ENCODE results near the gene PACSIN2. TPM values are rescaled to one million over a fixed set of nuclear protein-coding genes. Genes with fewer than 3 reads are reported as not detected.

The PACSIN2 gene
- total and polyA plus RNA-seq, 2 experiments from 2014 or later, result 23.5 to 57.3 TPM

- Histone ChIP-seq H3K36me3 (ENCODE audit: insufficient read depth) (no peaks in the 10 kb centered on the region), H3K27ac (ENCODE audit: low read depth) (no peak overlapping the region), H3K27me3 (ENCODE audit: insufficient read depth) (no peaks in the 10 kb centered on the region), H3K4me3 (no peak overlapping the region), H3F3A (replicated peaks; ENCODE audit: low read depth) (peaks cover 6% of the 10 kb centered on the region; the same call in 1 of the 2 replicates), H2AFZ (no peak overlapping the region), H3K4me1 (ENCODE audit: insufficient read depth) (peaks cover 30% of the 10 kb centered on the region), H3K79me2 (replicated peaks; ENCODE audit: insufficient read depth) (peaks cover 100% of the 10 kb centered on the region), H4K20me1 (replicated peaks; ENCODE audit: insufficient read depth) (peaks cover 57% of the 10 kb centered on the region), H3K9me2 (ENCODE audit: insufficient read depth) (no peaks in the 10 kb centered on the region), H3K4me2 (no peak overlapping the region)
- ATAC-seq, result no peak
- DNase-seq (ENCODE audit: low spot score), result no peak
- H3K36me3 Mint-ChIP-seq (ENCODE audit: low read depth), result peaks cover 8% of the 10 kb centered on the region; the same call in 2 of the 3 replicates
- H3K27me3 Mint-ChIP-seq (ENCODE audit: insufficient read depth, low read depth, poor library complexity), result peaks cover 2% of the 10 kb centered on the region
- no peak for TF ChIP-seq STAT1 (IDR thresholded peaks at IDR 0.05; ENCODE audit: unreplicated experiment)
- TF ChIP-seq, protein P1, sequence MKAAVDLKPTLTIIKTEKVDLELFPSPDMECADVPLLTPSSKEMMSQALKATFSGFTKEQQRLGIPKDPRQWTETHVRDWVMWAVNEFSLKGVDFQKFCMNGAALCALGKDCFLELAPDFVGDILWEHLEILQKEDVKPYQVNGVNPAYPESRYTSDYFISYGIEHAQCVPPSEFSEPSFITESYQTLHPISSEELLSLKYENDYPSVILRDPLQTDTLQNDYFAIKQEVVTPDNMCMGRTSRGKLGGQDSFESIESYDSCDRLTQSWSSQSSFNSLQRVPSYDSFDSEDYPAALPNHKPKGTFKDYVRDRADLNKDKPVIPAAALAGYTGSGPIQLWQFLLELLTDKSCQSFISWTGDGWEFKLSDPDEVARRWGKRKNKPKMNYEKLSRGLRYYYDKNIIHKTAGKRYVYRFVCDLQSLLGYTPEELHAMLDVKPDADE (IDR thresholded peaks at IDR 0.05), result no peak
- TF ChIP-seq ZNF331 (CRISPR knock-in tag; IDR thresholded peaks at IDR 0.05; ENCODE audit: low read depth), result no peak
- TF ChIP-seq EZH2 (IDR thresholded peaks at IDR 0.05; ENCODE audit: low read depth, unreplicated experiment), result no peak
- no peak for TF ChIP-seq POLR2AphosphoS5 (IDR thresholded peaks at IDR 0.05; ENCODE audit: low read depth)
- TF ChIP-seq CREB1 (CRISPR knock-in tag; IDR thresholded peaks at IDR 0.05; ENCODE audit: low read depth), result no peak
- TF ChIP-seq NANOG (IDR thresholded peaks at IDR 0.05; ENCODE audit: borderline replicate concordance), result no peak
- TF ChIP-seq JUNB (IDR thresholded peaks at IDR 0.05; ENCODE audit: unreplicated experiment), result no peak
- no peak for TF ChIP-seq EZH2phosphoT487 (IDR thresholded peaks at IDR 0.05; ENCODE audit: unreplicated experiment)
- TF ChIP-seq ZNF114 (CRISPR knock-in tag; IDR thresholded peaks at IDR 0.05), result no peak
- no peak for TF ChIP-seq CTCF (conservative IDR thresholded peaks at IDR 0.05; ENCODE audit: low read depth in 2 of 2)
- TF ChIP-seq, protein P2, sequence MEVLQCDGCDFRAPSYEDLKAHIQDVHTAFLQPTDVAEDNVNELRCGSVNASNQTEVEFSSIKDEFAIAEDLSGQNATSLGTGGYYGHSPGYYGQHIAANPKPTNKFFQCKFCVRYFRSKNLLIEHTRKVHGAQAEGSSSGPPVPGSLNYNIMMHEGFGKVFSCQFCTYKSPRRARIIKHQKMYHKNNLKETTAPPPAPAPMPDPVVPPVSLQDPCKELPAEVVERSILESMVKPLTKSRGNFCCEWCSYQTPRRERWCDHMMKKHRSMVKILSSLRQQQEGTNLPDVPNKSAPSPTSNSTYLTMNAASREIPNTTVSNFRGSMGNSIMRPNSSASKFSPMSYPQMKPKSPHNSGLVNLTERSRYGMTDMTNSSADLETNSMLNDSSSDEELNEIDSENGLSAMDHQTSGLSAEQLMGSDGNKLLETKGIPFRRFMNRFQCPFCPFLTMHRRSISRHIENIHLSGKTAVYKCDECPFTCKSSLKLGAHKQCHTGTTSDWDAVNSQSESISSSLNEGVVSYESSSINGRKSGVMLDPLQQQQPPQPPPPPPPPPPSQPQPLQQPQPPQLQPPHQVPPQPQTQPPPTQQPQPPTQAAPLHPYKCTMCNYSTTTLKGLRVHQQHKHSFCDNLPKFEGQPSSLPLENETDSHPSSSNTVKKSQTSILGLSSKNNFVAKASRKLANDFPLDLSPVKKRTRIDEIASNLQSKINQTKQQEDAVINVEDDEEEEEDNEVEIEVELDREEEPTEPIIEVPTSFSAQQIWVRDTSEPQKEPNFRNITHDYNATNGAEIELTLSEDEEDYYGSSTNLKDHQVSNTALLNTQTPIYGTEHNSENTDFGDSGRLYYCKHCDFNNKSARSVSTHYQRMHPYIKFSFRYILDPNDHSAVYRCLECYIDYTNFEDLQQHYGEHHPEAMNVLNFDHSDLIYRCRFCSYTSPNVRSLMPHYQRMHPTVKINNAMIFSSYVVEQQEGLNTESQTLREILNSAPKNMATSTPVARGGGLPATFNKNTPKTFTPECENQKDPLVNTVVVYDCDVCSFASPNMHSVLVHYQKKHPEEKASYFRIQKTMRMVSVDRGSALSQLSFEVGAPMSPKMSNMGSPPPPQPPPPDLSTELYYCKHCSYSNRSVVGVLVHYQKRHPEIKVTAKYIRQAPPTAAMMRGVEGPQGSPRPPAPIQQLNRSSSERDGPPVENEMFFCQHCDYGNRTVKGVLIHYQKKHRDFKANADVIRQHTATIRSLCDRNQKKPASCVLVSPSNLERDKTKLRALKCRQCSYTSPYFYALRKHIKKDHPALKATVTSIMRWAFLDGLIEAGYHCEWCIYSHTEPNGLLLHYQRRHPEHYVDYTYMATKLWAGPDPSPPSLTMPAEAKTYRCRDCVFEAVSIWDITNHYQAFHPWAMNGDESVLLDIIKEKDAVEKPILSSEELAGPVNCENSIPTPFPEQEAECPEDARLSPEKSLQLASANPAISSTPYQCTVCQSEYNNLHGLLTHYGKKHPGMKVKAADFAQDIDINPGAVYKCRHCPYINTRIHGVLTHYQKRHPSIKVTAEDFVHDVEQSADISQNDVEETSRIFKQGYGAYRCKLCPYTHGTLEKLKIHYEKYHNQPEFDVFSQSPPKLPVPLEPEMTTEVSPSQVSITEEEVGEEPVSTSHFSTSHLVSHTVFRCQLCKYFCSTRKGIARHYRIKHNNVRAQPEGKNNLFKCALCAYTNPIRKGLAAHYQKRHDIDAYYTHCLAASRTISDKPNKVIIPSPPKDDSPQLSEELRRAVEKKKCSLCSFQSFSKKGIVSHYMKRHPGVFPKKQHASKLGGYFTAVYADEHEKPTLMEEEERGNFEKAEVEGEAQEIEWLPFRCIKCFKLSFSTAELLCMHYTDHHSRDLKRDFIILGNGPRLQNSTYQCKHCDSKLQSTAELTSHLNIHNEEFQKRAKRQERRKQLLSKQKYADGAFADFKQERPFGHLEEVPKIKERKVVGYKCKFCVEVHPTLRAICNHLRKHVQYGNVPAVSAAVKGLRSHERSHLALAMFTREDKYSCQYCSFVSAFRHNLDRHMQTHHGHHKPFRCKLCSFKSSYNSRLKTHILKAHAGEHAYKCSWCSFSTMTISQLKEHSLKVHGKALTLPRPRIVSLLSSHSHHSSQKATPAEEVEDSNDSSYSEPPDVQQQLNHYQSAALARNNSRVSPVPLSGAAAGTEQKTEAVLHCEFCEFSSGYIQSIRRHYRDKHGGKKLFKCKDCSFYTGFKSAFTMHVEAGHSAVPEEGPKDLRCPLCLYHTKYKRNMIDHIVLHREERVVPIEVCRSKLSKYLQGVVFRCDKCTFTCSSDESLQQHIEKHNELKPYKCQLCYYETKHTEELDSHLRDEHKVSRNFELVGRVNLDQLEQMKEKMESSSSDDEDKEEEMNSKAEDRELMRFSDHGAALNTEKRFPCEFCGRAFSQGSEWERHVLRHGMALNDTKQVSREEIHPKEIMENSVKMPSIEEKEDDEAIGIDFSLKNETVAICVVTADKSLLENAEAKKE (CRISPR knock-in tag; IDR thresholded peaks at IDR 0.05), result no peak
- TF ChIP-seq REST (IDR thresholded peaks at IDR 0.05; ENCODE audit: unreplicated experiment), result no peak
- H3K4me1 Mint-ChIP-seq, result peaks cover 30% of the 10 kb centered on the region
- H3K4me3 Mint-ChIP-seq, result no peak overlapping the region
- H3K27ac Mint-ChIP-seq, result no peak overlapping the region
- H3K9me3 Mint-ChIP-seq, result no peaks in the 10 kb centered on the region
Observed at GRCh38 chr22:42992886-42993479, 22.0 kb downstream of the PACSIN2 start.

All from GM23338 (cell line).